B cell (primary cell): Measurements from ENCODE around the gene PTPRM. TPM values are rescaled to one million over a fixed set of nuclear protein-coding genes. Genes with fewer than 3 reads are reported as not detected.

Experiments used
- ATAC-seq: fragments of 200-7000 bp; cut with Tn5 transposase; one replicate; pipeline ENCODE4 v1.10.0; 2021; ENCODE audit warnings: low read depth, mild to moderate bottlenecking, moderate number of reproducible peaks, moderate library complexity
- CTCF ChIA-PET: fragments of 350-600 bp; sonication (Branson Sonifier 250); formaldehyde crosslinking; loops from one replicate; lab custom pipeline; 2021; ENCODE audit warnings: antibody characterized with exemption, inconsistent platforms; lab: Charles Lee
- POLR2A ChIA-PET: fragments of 350-600 bp; sonication (Branson Sonifier 250); formaldehyde crosslinking; loops from one replicate; lab custom pipeline; 2021; ENCODE audit warnings: antibody characterized with exemption; lab: Charles Lee
- DNase-seq: peaks from one replicate; pipeline ENCODE4 v3.0.0; 2013
- H2AFZ ChIP-seq: 2 replicates; pipeline ENCODE4 v1.6.1; 2012; ENCODE audit warnings: mild to moderate bottlenecking, low read depth, low read length; ENCODE audit not compliant: insufficient read depth, poor library complexity, severe bottlenecking
- H3K27ac ChIP-seq, 2 donors: 1 replicate in 1 of 2; 2 replicates in 1 of 2; pipeline ENCODE4 v1.5.1; 2012 to 2013; ENCODE audit warnings: low read length in 2 of 2, mild to moderate bottlenecking in 2 of 2, moderate library complexity in 1 of 2
- H3K27me3 ChIP-seq, 4 experiments: fragments of 200-600 bp in 1 of 4; sonication (generic) in 1 of 4; replicated peaks in 1 of 4; 1 replicate in 2 of 4; 2 replicates in 2 of 4; pipeline versions ENCODE4 v1.6.1 to v1.7.0; 2013 to 2016; ENCODE audit warnings: low read length in 3 of 4, mild to moderate bottlenecking in 2 of 4, mixed read lengths in 1 of 4, moderate library complexity in 1 of 4; ENCODE audit not compliant: insufficient read depth in 4 of 4, control insufficient read depth in 3 of 4; ENCODE audit errors: control extremely low read depth in 1 of 4
- H3K36me3 ChIP-seq, 2 experiments: replicated peaks in 1 of 2; 1 replicate in 1 of 2; 2 replicates in 1 of 2; pipeline versions ENCODE4 v1.6.1 to v1.7.1; 2013; ENCODE audit warnings: low read length in 1 of 2; ENCODE audit not compliant: insufficient read depth in 2 of 2, control insufficient read depth in 1 of 2; ENCODE audit errors: control extremely low read depth in 1 of 2, extremely low read depth in 1 of 2
- H3K4me1 ChIP-seq, 2 donors: fragments of 200-600 bp in 1 of 2; sonication (generic) in 1 of 2; 1 replicate in 1 of 2; 2 replicates in 1 of 2; pipeline versions ENCODE4 v1.5.1 to v1.6.1; 2013 to 2017; ENCODE audit warnings: low read length in 2 of 2; ENCODE audit not compliant: control insufficient read depth in 2 of 2, insufficient read depth in 2 of 2
- H3K4me2 ChIP-seq: replicated peaks from 2 replicates; pipeline ENCODE3; 2012; ENCODE audit warnings: mild to moderate bottlenecking, low read depth, low read length; ENCODE audit not compliant: poor library complexity, severe bottlenecking
- H3K4me3 ChIP-seq, 5 experiments: fragments of 200-600 bp in 1 of 5; sonication (generic) in 1 of 5; 1 replicate in 3 of 5; 2 replicates in 2 of 5; pipeline versions ENCODE4 v1.5.1 to v1.7.0; 2011 to 2016; ENCODE audit warnings: low read length in 4 of 5, mild to moderate bottlenecking in 4 of 5, low read depth in 2 of 5, control low read depth in 1 of 5, moderate library complexity in 1 of 5; ENCODE audit not compliant: insufficient read depth in 1 of 5; ENCODE audit errors: control extremely low read depth in 1 of 5, extremely low read depth in 1 of 5
- H3K79me2 ChIP-seq: fragments of 200-600 bp; sonication (generic); one replicate; pipeline ENCODE4 v1.6.0; 2016; ENCODE audit warnings: low read length; ENCODE audit not compliant: control insufficient read depth, insufficient read depth
- H3K9ac ChIP-seq: fragments of 200-600 bp; sonication (generic); 2 replicates; pipeline ENCODE4 v1.6.1; 2017; ENCODE audit warnings: mild to moderate bottlenecking, low read length, moderate library complexity
- H3K9me3 ChIP-seq, 3 donors: one replicate each; pipeline versions ENCODE4 v1.6.1 to v1.7.1; 2013; ENCODE audit warnings: low read length in 2 of 3; ENCODE audit not compliant: control insufficient read depth in 2 of 3, insufficient read depth in 1 of 3; ENCODE audit errors: control extremely low read depth in 1 of 3
- H4K20me1 ChIP-seq: 2 replicates; pipeline ENCODE4 v1.6.0; 2012; ENCODE audit warnings: mild to moderate bottlenecking, low read length; ENCODE audit not compliant: insufficient read depth, control insufficient read depth, poor library complexity, severe bottlenecking
- H3K27ac Mint-ChIP-seq: one replicate; pipeline ENCODE4 v1.8.0; 2021; ENCODE audit warnings: mixed read lengths
- H3K27me3 Mint-ChIP-seq: one replicate; pipeline ENCODE4 v1.8.0; 2021; ENCODE audit warnings: mixed read lengths
- H3K4me1 Mint-ChIP-seq: one replicate; pipeline ENCODE4 v1.8.0; 2021; ENCODE audit warnings: mixed read lengths
- H3K4me3 Mint-ChIP-seq: one replicate; pipeline ENCODE4 v1.8.0; 2021; ENCODE audit warnings: mixed read lengths
- H3K9me3 Mint-ChIP-seq: one replicate; pipeline ENCODE4 v1.8.0; 2022; ENCODE audit warnings: mixed read lengths; ENCODE audit not compliant: insufficient read depth
- CTCF ChIP-seq: fragments of 200-600 bp; IDR thresholded peaks from one replicate; pipeline ENCODE4 v1.8.0; 2022; ENCODE audit warnings: antibody characterized with exemption, mild to moderate bottlenecking
- EZH2 ChIP-seq: IDR thresholded peaks from 2 replicates; pipeline ENCODE4 v1.6.1; 2012; ENCODE audit warnings: borderline replicate concordance, low read depth, mild to moderate bottlenecking, moderate library complexity, low read length; ENCODE audit not compliant: insufficient read depth, poor library complexity, severe bottlenecking
- WGBS: methylation state at CpG from one replicate; pipeline ENCODE4 v1.1.5; 2013; ENCODE audit warnings: missing lambda C conversion rate; ENCODE audit not compliant: insufficient coverage; 5-methylcytosine and 5-hydroxymethylcytosine counted together
- intact Hi-C: fragments of 100-400 bp; cut with micrococcal nuclease; formaldehyde crosslinking; loops from one replicate; pipeline ENCODE4 v1.10.0; 2022
- polyA plus RNA-seq: library from polyadenylated mRNA; depleted of rRNA; stranded (reverse); fragments of >200 nt; gene quantifications from 2 replicates; pipeline ENCODE4 v1.2.3, GENCODE V29; 2012
- total RNA-seq, 2 donors: library from RNA; stranded (reverse); fragments of 120-200 nt in 1 of 2; gene quantifications; 1 replicate in 1 of 2; 2 replicates in 1 of 2; pipeline versions ENCODE4 v1.2.3 to v1.2.4, GENCODE V29; 2013 to 2022

PTPRM gene
- total and polyA plus RNA-seq, 2 donors (not counting 1 experiment from before 2014, with no cell fraction given), result 0.20 to 0.89 TPM

- Histone ChIP-seq H3K9me3 (no peaks in the 10 kb centered on the region), H3K36me3 (no peaks in the 10 kb centered on the region), H4K20me1 (no peaks in the 10 kb centered on the region), H3K4me1 (no peaks in the 10 kb centered on the region), H2AFZ (no peak overlapping the region), H3K79me2 (no peaks in the 10 kb centered on the region), H3K27me3 (no peaks in the 10 kb centered on the region), H3K27ac (no peak overlapping the region), H3K4me2 (no peak overlapping the region), H3K9ac (no peak overlapping the region), H3K4me3 (no peak overlapping the region)
- intact Hi-C loops, result no loop called here
- ATAC-seq, result no peak
- no peak overlapping the region for H3K4me3 Mint-ChIP-seq
- no peak for DNase-seq
- 92% methylated on average over 4 of the region's 4 CpGs for WGBS
- TF ChIP-seq CTCF, result no peak
- TF ChIP-seq EZH2, result no peak
- no peaks in the 10 kb centered on the region for H3K9me3 Mint-ChIP-seq
- no peaks in the 10 kb centered on the region for H3K4me1 Mint-ChIP-seq
- no peak overlapping the region for H3K27ac Mint-ChIP-seq
- CTCF ChIA-PET, result no interaction called here
- POLR2A ChIA-PET, result no interaction called here
- no peaks in the 10 kb centered on the region for H3K27me3 Mint-ChIP-seq
Measured at GRCh38 chr18:7677424-7677823, 110.3 kb downstream of the PTPRM start.

GRCh38 chr18:7678389-7678788 lies 111.3 kb downstream of the PTPRM start:
- Mint-ChIP-seq H3K4me1 (no peaks in the 10 kb centered on the region), H3K27me3 (no peaks in the 10 kb centered on the region), H3K9me3 (no peaks in the 10 kb centered on the region), H3K4me3 (no peak overlapping the region), H3K27ac (no peak overlapping the region)
- H2AFZ ChIP-seq, result no peak overlapping the region
- H3K27ac ChIP-seq, result no peak overlapping the region
- DNase-seq (no peak), ATAC-seq (no peak)
- WGBS, result no CpG with 5 or more reads among the region's 8 CpGs
- H3K4me1 ChIP-seq, result no peaks in the 10 kb centered on the region
- no peak overlapping the region for H3K4me2 ChIP-seq
- no peaks in the 10 kb centered on the region for H3K9me3 ChIP-seq
- H3K79me2 ChIP-seq, result no peaks in the 10 kb centered on the region
- POLR2A ChIA-PET, result no interaction called here
- no peaks in the 10 kb centered on the region for H3K36me3 ChIP-seq
- TF ChIP-seq CTCF (no peak), EZH2 (no peak)
- H4K20me1 ChIP-seq, result no peaks in the 10 kb centered on the region
- CTCF ChIA-PET, result no interaction called here
- no peak overlapping the region for H3K4me3 ChIP-seq
- intact Hi-C loops, result no loop called here
- H3K9ac ChIP-seq, result no peak overlapping the region
- no peaks in the 10 kb centered on the region for H3K27me3 ChIP-seq
